Measurements from ENCODE around the gene REG4.

GRCh38 chr1:119745034-119745433 lies 66.2 kb downstream of the REG4 start:
- TF ChIP-seq, protein P1, sequence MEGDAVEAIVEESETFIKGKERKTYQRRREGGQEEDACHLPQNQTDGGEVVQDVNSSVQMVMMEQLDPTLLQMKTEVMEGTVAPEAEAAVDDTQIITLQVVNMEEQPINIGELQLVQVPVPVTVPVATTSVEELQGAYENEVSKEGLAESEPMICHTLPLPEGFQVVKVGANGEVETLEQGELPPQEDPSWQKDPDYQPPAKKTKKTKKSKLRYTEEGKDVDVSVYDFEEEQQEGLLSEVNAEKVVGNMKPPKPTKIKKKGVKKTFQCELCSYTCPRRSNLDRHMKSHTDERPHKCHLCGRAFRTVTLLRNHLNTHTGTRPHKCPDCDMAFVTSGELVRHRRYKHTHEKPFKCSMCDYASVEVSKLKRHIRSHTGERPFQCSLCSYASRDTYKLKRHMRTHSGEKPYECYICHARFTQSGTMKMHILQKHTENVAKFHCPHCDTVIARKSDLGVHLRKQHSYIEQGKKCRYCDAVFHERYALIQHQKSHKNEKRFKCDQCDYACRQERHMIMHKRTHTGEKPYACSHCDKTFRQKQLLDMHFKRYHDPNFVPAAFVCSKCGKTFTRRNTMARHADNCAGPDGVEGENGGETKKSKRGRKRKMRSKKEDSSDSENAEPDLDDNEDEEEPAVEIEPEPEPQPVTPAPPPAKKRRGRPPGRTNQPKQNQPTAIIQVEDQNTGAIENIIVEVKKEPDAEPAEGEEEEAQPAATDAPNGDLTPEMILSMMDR (IDR thresholded peaks at IDR 0.05) = no peak
- TF ChIP-seq POLR2A (IDR thresholded peaks at IDR 0.05) (no peak), EP300 (IDR thresholded peaks at IDR 0.05) (no peak)
